NCI-H2171 treated with DMSO at 0.1 percent for 48 hours (cell line): ENCODE results near the gene MTX3.
A peak's percentile ranks its signal among the peaks of the same experiment; 100 is the strongest.

Experiments
- DNase-seq: peaks from one replicate; lab custom pipeline; 2025; lab: John Stamatoyannopoulos, UW

Gene MTX3

GRCh38 chr5:79936002-79936645 lies 54.9 kb downstream of the MTX3 start:
- no peak for DNase-seq

DNA sequence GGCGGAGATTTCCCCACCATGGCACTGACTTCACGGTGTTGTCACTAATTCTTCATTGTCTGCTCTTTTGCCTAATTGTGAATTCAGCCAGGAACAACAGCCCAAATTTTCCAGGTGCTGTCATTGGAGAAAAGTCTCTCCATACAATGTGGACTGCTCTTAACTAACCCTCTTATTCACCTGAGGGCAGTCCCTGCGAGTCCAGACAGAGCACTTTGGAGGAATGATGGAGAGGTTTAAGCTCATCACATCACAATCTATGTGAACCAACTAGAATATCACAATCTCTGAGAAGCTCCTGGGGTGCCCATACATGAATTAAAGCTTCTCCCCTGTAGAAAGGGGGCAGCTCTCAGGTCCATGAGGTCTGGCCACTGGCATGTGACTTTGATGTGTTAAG lies 56.4 kb downstream of the MTX3 start:
- no peak for DNase-seq

GRCh38 chr5:79932510-79933504 lies 58.3 kb downstream of the MTX3 start:
- DNase-seq = peak; percentile 70

DNA sequence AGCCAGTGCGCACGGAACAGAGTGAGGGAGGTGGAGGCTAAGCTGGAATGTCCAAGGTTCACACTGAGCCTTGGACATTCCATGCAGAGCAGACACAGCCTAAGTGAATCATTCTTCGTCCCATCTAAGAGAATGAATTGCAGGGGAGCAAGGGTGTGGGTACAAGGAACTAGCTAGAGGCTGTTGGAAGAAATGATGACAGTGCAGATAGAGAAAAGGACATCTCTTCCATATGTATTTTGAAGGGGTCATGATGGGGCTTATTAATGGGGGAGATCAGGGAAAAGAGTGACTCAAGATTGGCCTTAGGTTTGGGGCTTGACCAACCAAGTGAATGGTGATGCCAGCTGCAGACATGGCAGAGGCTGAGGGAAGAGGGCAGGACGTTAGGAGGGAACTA lies 59.2 kb downstream of the MTX3 start:
- no peak for DNase-seq

DNA sequence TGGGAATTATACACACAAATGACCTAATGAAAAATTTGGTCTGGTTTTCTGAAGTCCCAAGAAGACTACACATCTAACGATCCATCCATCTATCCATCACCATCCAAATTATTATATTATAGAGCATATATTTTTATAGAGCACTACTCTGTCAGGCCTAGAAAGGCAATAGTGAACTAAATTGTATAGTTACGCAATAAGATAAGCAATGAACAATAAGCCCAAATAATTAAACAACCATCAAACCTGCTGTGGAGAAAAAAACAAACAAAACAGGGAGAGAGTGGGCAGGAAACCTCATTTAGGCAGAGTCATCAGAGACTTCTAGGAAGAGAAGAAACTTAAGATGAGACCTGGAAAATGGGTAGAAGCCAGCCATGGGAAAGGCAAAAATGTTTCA lies 59.7 kb downstream of the MTX3 start:
- no peak for DNase-seq

DNA sequence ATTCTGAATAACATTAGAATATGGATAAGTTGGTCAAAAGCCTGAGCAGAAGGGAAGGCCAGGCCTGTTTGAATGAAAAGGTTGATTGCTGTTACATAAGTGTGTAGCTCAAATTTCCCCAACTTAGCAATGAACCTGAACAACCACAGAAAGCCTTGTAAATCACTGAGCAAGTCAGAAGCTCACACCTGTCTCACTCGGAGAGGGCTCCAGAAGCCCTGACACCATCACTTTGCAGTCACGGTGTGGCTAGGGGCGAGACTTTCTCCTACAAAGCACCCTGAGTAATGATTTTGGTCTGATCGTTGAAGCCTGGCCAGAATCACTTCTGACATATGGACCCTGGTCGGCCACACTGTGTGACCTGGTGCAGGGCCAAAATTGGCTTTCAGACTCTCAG lies 62.0 kb downstream of the MTX3 start:
- peak; percentile 64 for DNase-seq
